ENCODE measurements around the gene MBD5. TPM values are rescaled to one million over a fixed set of nuclear protein-coding genes. Genes with fewer than 3 reads are reported as not detected.

The MBD5 gene
- total and polyA plus RNA-seq, 11 donors = 6.8 to 44.4 (median 24.9) TPM

DNA sequence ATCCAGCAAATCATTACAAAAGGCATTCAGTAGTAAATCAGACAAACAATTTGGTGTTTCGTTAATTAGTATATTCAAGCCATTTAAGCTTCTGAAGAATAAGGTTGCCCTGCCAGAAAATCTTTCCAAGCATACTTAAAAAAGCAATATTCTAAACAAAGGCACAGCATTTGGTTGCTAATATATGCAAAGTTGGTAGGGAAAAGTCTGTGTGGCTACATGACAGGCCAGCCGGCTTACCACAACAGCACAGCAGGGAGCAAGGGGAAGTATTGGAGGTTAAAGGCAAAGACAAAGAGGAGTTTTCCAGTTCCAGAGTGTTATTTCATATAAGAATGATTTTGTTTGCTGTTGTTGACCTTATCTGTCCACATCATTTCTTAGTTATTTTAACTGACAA is 282.3 kb downstream of the MBD5 start:
- TF ChIP-seq POLR2A (IDR thresholded peaks at IDR 0.05) = no peak
- TF ChIP-seq, protein P1, sequence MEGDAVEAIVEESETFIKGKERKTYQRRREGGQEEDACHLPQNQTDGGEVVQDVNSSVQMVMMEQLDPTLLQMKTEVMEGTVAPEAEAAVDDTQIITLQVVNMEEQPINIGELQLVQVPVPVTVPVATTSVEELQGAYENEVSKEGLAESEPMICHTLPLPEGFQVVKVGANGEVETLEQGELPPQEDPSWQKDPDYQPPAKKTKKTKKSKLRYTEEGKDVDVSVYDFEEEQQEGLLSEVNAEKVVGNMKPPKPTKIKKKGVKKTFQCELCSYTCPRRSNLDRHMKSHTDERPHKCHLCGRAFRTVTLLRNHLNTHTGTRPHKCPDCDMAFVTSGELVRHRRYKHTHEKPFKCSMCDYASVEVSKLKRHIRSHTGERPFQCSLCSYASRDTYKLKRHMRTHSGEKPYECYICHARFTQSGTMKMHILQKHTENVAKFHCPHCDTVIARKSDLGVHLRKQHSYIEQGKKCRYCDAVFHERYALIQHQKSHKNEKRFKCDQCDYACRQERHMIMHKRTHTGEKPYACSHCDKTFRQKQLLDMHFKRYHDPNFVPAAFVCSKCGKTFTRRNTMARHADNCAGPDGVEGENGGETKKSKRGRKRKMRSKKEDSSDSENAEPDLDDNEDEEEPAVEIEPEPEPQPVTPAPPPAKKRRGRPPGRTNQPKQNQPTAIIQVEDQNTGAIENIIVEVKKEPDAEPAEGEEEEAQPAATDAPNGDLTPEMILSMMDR (IDR thresholded peaks at IDR 0.05) = no peak
- Histone ChIP-seq H3K27me3 (no peaks in the 10 kb centered on the region), H3K36me3 (no peaks in the 10 kb centered on the region), H3K4me3 (no peak overlapping the region), H3K27ac (no peak overlapping the region), H3K9me3 (peaks cover 0 to 2% (median 0%) of the 10 kb centered on the region in 12 donors), H3K4me1 (peaks cover 0 to 9% (median 0%) of the 10 kb centered on the region in 12 donors)
- no peak for DNase-seq
- intact Hi-C loops (cut with DNase I) = no loop called here
- WGBS, 4 donors = 95 to 98% (median 97%) methylated on average over 2 of the region's 2 CpGs
- ATAC-seq = no peak

DNA sequence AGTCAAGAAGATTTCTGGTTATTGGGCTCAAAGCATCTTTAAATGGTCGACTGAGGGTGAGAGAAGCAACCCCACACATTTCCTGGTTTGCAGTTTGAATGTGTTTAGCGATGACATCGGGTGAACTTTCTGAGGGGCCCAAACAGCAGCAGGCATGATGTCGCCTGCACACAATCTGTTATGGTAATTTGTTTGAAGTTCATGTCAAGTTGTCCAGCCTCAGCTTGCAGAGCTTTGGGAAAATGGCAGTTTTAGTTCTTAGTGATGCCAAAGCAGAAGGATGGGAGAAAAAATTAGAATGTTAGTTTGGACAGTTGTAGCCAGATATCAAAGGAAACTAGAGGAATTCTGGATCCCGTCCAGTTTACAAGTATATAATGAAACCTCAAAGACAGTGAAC is 284.6 kb downstream of the MBD5 start:
- no peaks in the 10 kb centered on the region for H3K36me3 ChIP-seq
- 66 to 74% (median 72%) methylated on average over 5 of the region's 5 CpGs for WGBS, 4 donors
- intact Hi-C loops (cut with DNase I) = no loop called here
- no peak overlapping the region for H3K4me3 ChIP-seq
- TF ChIP-seq, protein P1 (IDR thresholded peaks at IDR 0.05) = no peak
- no peak for TF ChIP-seq POLR2A (IDR thresholded peaks at IDR 0.05)
- H3K27ac ChIP-seq = no peak overlapping the region
- ATAC-seq (no peak), DNase-seq (no peak)
- H3K27me3 ChIP-seq = no peaks in the 10 kb centered on the region
- peaks cover 0 to 9% (median 0%) of the 10 kb centered on the region in 12 donors for H3K4me1 ChIP-seq
- peaks cover 0 to 8% (median 0%) of the 10 kb centered on the region in 12 donors for H3K9me3 ChIP-seq

DNA sequence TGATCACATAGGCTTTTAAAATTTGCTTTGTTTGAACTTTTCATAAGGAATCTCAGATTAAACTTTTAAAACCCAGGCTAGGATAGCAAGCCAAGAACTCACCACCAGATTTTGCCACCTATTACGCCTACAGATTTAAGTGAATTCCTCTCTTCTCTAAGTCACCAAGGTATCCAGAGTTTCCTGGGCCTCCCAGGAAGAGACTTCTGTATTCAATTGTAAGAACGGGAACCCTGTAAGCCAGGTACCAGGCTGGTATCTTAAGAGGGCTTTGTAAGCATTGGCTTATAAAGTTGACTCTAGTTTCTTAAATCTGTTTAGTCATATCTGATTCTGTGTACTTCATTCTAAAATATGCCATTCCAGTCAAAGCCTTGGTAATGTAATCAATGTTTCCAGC is 285.1 kb downstream of the MBD5 start:
- H3K4me3 ChIP-seq = no peak overlapping the region
- no peaks in the 10 kb centered on the region for H3K36me3 ChIP-seq
- H3K4me1 ChIP-seq = peaks cover 0 to 3% (median 0%) of the 10 kb centered on the region in 12 donors
- WGBS, 4 donors = 95 to 97% (median 95%) methylated on average over 2 of the region's 2 CpGs
- ATAC-seq (no peak), DNase-seq (no peak)
- peaks cover 0 to 8% (median 0%) of the 10 kb centered on the region in 12 donors for H3K9me3 ChIP-seq
- H3K27ac ChIP-seq = no peak overlapping the region
- intact Hi-C loops (cut with DNase I) = no loop called here
- no peak for TF ChIP-seq POLR2A (IDR thresholded peaks at IDR 0.05)
- TF ChIP-seq, protein P1 (IDR thresholded peaks at IDR 0.05) = no peak
- no peaks in the 10 kb centered on the region for H3K27me3 ChIP-seq

DNA sequence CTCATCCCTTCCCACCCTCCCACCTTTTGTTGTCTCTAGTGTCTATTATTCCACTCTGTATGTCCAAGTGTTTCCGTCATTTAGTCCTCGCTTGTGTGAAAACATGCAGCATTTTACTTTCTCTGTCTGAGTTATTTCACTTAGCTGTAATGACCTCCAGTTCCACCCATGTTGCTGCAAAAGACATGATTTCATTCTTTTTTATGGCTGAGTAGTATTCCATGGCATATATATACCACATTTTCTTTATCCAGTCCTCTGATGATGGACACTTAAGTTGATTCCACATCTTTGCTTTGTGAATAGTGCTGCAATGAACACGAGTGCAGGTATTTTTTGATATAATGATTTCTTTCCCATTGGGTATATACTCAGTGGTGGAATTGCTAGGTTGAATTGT is 296.7 kb downstream of the MBD5 start:
- intact Hi-C loops (cut with DNase I) = no loop called here
- TF ChIP-seq, protein P1 (IDR thresholded peaks at IDR 0.05) = no peak
- no peak for TF ChIP-seq POLR2A (IDR thresholded peaks at IDR 0.05)
- Histone ChIP-seq H3K9me3 (peaks cover 0 to 10% (median 0%) of the 10 kb centered on the region in 12 donors), H3K27ac (no peak overlapping the region), H3K4me3 (no peak overlapping the region), H3K4me1 (peaks cover 0 to 7% (median 0%) of the 10 kb centered on the region in 12 donors), H3K27me3 (no peaks in the 10 kb centered on the region), H3K36me3 (peaks cover 0 to 6% (median 0%) of the 10 kb centered on the region in 9 donors)
- 63 to 67% (median 65%) methylated on average over 3 of the region's 3 CpGs for WGBS, 4 donors
- DNase-seq (no peak), ATAC-seq (no peak)
